ENCODE measurements around the gene IFT81. TPM values are rescaled to one million over a fixed set of nuclear protein-coding genes. Genes with fewer than 3 reads are reported as not detected.

The IFT81 gene
- total and polyA plus RNA-seq, 2 of the 13 experiments (the other 11 are each of a cell fraction or from before 2014, with no cell fraction given) = 4.2 to 13.0 TPM

- no peak for TF ChIP-seq RNF219 (CRISPR knock-in tag; IDR thresholded peaks at IDR 0.05)
- no peak for TF ChIP-seq HMGXB3 (CRISPR knock-in tag; IDR thresholded peaks at IDR 0.05; ENCODE audit: borderline replicate concordance)
- TF ChIP-seq ZHX2 (IDR thresholded peaks at IDR 0.05; ENCODE audit: low read depth) = no peak
- TF ChIP-seq ZHX2 (CRISPR knock-in tag; IDR thresholded peaks at IDR 0.05; ENCODE audit: borderline replicate concordance) = no peak
- no peak for TF ChIP-seq POLR2AphosphoS5 (IDR thresholded peaks at IDR 0.05; ENCODE audit: low read depth, low read length)
- 0 out of 2 replicates have a peak, but pooled peaks have one; percentile 42 for TF ChIP-seq ZMYM2 (CRISPR knock-in tag; IDR thresholded peaks at IDR 0.05)
- no peak for TF ChIP-seq E2F2 (CRISPR knock-in tag; IDR thresholded peaks at IDR 0.05; ENCODE audit: borderline replicate concordance)
- TF ChIP-seq MYNN (CRISPR knock-in tag; IDR thresholded peaks at IDR 0.05; ENCODE audit: low read depth) = no peak
- peak; percentile 53; the same call in 1 of the 2 replicates for TF ChIP-seq SPEN (CRISPR knock-in tag; IDR thresholded peaks at IDR 0.05; ENCODE audit: low read depth)
- TF ChIP-seq JUNB (CRISPR knock-in tag; IDR thresholded peaks at IDR 0.05; ENCODE audit: borderline replicate concordance) = no peak
- no peak for TF ChIP-seq KDM3A (CRISPR knock-in tag; IDR thresholded peaks at IDR 0.05; ENCODE audit: low read depth)
- TF ChIP-seq ZNF713 (CRISPR knock-in tag; IDR thresholded peaks at IDR 0.05) = no peak
- TF ChIP-seq CREM (IDR thresholded peaks at IDR 0.05) = no peak
- no peak for TF ChIP-seq CREM (CRISPR knock-in tag; IDR thresholded peaks at IDR 0.05)
- no peak for TF ChIP-seq SIX4 (CRISPR knock-in tag; IDR thresholded peaks at IDR 0.05)
- TF ChIP-seq ZSCAN21 (CRISPR knock-in tag; IDR thresholded peaks at IDR 0.05; ENCODE audit: borderline replicate concordance) = peak; percentile 17; the same call in 1 of the 2 replicates
Observed at GRCh38 chr12:110123919-110124268, 263 bp upstream of the IFT81 start (continued).

Data from HepG2 (cell line).